GM21447 (cell line): ENCODE data around the gene COPS4.
A peak's percentile ranks its signal among the peaks of the same experiment; 100 is the strongest.

Source experiments
- ATAC-seq: cut with Tn5 transposase; IDR thresholded peaks from one replicate; pipeline ENCODE4 v1.9.1; 2021; ENCODE audit not compliant: unreplicated experiment

The COPS4 gene

DNA sequence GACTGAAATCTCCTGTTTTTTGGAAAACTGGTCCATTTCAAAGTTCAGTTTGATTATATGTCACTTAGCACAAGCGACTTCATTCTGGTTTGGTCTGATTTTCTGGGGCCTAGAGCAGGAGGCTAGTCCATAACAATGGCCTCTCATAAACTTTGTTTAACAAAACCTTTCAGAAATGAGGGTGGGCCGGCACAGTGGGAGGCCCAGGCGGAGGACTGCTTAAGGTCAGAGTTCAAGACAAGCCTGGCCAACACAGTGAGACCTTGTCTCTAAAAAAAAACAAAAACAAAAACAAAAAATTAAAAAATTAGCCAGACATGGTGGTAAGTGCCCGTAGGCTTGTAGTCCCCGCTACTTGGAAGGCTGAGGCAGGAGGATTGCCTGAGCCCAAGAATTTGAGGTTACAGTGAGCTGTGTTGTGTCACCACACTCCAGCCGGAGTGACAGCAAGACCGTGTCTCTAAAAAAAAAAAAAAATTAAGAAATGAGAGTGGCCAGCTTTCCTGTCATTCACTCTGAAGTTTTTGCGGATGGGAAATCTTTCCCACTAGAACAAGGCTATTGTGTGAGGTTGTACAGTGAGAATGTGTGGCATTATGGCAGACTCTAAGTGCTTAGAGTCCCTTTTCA, 80.8 kb downstream of the COPS4 start:
- no peak for ATAC-seq

DNA sequence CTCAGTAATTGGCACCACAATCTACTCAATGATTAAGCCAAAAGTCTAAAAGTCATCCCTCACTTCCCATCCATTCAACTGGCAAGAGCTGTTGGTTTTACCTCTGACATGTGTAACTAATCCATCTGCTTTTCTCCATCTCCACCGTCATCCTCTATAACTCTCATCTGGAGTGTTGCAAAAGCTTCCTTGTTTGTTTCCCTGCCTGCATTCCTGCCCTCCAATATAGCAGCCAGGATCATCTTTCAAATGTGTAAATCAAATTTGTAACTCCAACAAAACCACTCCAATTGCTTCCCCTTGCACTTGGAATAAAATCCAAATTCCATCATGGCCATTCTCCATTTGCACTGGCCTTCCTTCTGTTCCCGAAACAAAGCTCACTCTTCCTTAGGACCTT, 83.9 kb downstream of the COPS4 start:
- ATAC-seq: no peak

DNA sequence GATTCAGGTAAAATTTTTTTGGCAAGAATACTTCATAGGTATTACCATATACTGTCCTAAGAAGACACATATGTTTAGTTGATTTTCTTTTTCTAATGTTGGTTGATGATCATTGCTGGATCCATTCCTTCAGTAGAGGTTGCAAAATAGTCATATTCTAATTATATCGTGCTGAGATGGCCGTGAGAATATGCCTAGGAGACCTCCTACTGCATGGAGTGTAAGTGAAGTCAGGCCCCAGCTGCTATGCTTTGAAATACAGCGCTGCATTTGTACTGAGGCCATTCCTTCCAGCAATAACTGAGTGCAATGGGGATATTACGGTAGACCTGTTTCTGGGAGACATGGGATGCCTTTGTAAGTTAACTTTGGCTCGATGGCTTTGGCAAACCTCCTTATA, 86.3 kb downstream of the COPS4 start:
- no peak for ATAC-seq

DNA sequence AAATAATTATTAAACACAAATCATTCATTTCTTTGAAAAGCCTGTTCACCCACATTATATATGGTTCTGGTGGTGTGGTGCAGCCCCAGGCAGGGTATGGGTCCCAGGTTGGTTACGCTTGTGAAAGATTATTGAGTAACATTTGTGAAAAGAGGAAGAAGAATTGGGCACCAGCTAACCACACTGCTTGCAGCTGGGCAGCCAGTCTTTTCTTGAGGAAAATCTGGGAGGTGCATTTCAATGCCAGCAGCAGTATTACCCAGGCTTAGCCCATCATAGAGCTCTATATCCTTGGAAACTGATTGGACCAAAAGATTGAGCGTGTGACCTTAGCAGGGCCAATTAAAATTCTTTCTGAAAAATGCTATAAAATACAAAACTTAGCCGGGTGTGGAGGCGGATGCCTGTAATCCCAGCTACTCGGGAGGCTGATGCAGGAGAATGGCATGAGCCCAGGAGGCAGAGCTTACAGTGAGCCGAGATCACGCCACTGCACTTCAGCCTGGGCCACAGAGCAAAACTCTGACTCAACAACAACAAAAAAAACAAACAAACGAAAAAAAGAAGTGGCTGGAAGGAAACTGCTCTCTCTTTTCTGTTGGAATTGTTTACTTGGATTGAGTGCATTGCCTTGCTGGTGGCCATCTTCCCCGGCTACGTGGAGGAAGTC, 89.3 kb downstream of the COPS4 start:
- peak; percentile 77 for ATAC-seq
